Heart right ventricle (tissue), 16 donors: ENCODE measurements around the gene E2F4. TPM values are rescaled to one million over a fixed set of nuclear protein-coding genes. Genes with fewer than 3 reads are reported as not detected.

Experiments
- ATAC-seq, 8 donors: fragments of 200-7000 bp; cut with Tn5 transposase; one replicate each; pipeline ENCODE4 v1.9.1; 2020; ENCODE audit warnings: mild to moderate bottlenecking in 8 of 8, moderate library complexity in 8 of 8, moderate number of reproducible peaks in 1 of 8
- DNase-seq, 2 donors: peaks; one replicate each; pipeline ENCODE4 v3.0.0-alpha.2; 2020
- H3K27ac ChIP-seq, 10 donors: fragments of 200-600 bp; sonication (generic) in 2 of 10; one replicate each; pipeline versions ENCODE4 v1.5.0 to v1.8.0; 2020 to 2022; ENCODE audit warnings: mild to moderate bottlenecking in 3 of 10
- H3K27me3 ChIP-seq, 7 donors: fragments of 200-600 bp; one replicate each; pipeline ENCODE4 v1.8.0; 2021 to 2022; ENCODE audit warnings: mild to moderate bottlenecking in 2 of 7
- H3K36me3 ChIP-seq, 9 donors: fragments of 200-600 bp; sonication (generic) in 1 of 9; one replicate each; pipeline versions ENCODE4 v1.5.0 to v1.8.0; 2020 to 2022; ENCODE audit warnings: mild to moderate bottlenecking in 2 of 9
- H3K4me1 ChIP-seq, 9 donors: fragments of 200-600 bp; sonication (generic) in 1 of 9; one replicate each; pipeline versions ENCODE4 v1.5.0 to v1.8.0; 2020 to 2022; ENCODE audit warnings: mild to moderate bottlenecking in 4 of 9
- H3K4me3 ChIP-seq, 10 donors: fragments of 200-600 bp; sonication (generic) in 2 of 10; one replicate each; pipeline versions ENCODE4 v1.5.0 to v1.8.0; 2020 to 2022; ENCODE audit warnings: mild to moderate bottlenecking in 7 of 10, moderate library complexity in 2 of 10
- H3K9me3 ChIP-seq, 11 donors: fragments of 200-600 bp in 10 of 11; sonication (generic) in 2 of 11; one replicate each; pipeline versions ENCODE4 v1.5.0 to v1.8.0; 2013 to 2022; ENCODE audit warnings: mild to moderate bottlenecking in 2 of 11, control low read depth in 1 of 11, moderate library complexity in 1 of 11
- CTCF ChIP-seq, 9 donors: fragments of 200-600 bp; sonication (generic) in 2 of 9; IDR thresholded peaks; one replicate each; pipeline versions ENCODE4 v1.5.0 to v1.8.0; 2021 to 2022; ENCODE audit warnings: antibody characterized with exemption in 9 of 9, mild to moderate bottlenecking in 5 of 9, moderate library complexity in 1 of 9
- WGBS, 2 donors: extraction: QIAGEN DNeasy Blood & Tissue Kit; methylation state at CpG; one replicate each; pipeline ENCODE4 v1.1.7; 2013; ENCODE audit warnings: inconsistent platforms in 1 of 2; 5-methylcytosine and 5-hydroxymethylcytosine counted together
- intact Hi-C, 10 donors: fragments of 100-400 bp; cut with DNase I; formaldehyde crosslinking; loops; one replicate each; pipeline versions ENCODE4 v1.11.1 to v1.14.2; 2022
- polyA plus RNA-seq, 2 donors: library from polyadenylated mRNA; stranded (reverse); fragments of 200-250 nt; gene quantifications; one replicate each; pipeline ENCODE4 v1.2.3, GENCODE V29; 2013
- total RNA-seq, 10 donors: library from RNA; stranded (reverse); fragmentation: NEBNext Ultra II Directional in 3 of 10; extraction: Animal tissue kit (Norgen Biotek cat#: 25700) in 3 of 10; gene quantifications; one replicate each; pipeline versions ENCODE4 v1.2.1 to v1.2.4, GENCODE V29; 2021 to 2023
- donor health status: Arrhythmogenic right ventricular cardiomyopathy.
- donor health status: ischemic (EF 13 %, LVEDD 7.1; RV severe dilation, severe dysfunction).
- donor health status: healthy with polysubstance abuse.
- donor health status: DM: no; HTN: yes; CAD: no.
- donor health status: DM: no; HTN: no; CAD: no.
- donor health status: ischemic (EF 25% LVEDD 6.9; RV normal size, moderate dysfunction).
- donor health status: ischemic (EF 25% LVEDD 5.7; RV mildly dilated, moderate dysfunction).
- donor health status: healthy.
- donor health status: DM: yes; HTN: yes; CAD: no.
- donor health status: Ischemic cardiomyopathy.
- donor health status: ischemic (EF 35%, LVEDD 5.7; RV mildly dilated, moderate dysfunction).
- donor health status: nonischemic (EF 11% LVEDD 7.7; RV severe dilation, severe dysfunction).
- donor health status: DM: yes; HTN: yes; CAD: no.
- donor health status: PGD.
- donor health status: ischemic (EF 29% LVEDD 5.4; RV normal size, mild dysfunction).
- donor health status: nonischemic (EF 23%, LVEDD 6.1; RV moderate dilation, normal function).

Gene E2F4
- total and polyA plus RNA-seq, 12 donors: 21.9 to 45.6 (median 29.8) TPM

GRCh38 chr16:67193536-67193935 is 1.6 kb downstream of the E2F4 start:
- Histone ChIP-seq H3K27ac (peak overlapping the region in 4 of 10 donors; percentile 86 to 94 (median 90)), H3K27me3 (no peaks in the 10 kb centered on the region), H3K4me3 (peak overlapping the region in 8 of 10 donors; percentile 78 to 100 (median 88)), H3K36me3 (peaks cover 3 to 56% (median 44%) of the 10 kb centered on the region in 9 donors), H3K4me1 (peaks cover 18 to 66% (median 34%) of the 10 kb centered on the region in 9 donors), H3K9me3 (no peaks in the 10 kb centered on the region)
- intact Hi-C loops: loop anchor here in 3 of 10 donors (5.0 kb wide), 2 partner anchors 34 to 54 kb away; partner anchors contain the start of genes TMEM208 (in 2 of the 3), FHOD1 (in 1 of the 3) and SLC9A5 (in 1 of the 3)
- no peak for TF ChIP-seq CTCF (IDR thresholded peaks at IDR 0.05)
- ATAC-seq (no peak), DNase-seq (no peak)

- peaks cover 18 to 69% (median 40%) of the 10 kb centered on the region in 9 donors for H3K4me1 ChIP-seq
- no peak for TF ChIP-seq CTCF (IDR thresholded peaks at IDR 0.05)
- H3K36me3 ChIP-seq: peaks cover 3 to 63% (median 44%) of the 10 kb centered on the region in 9 donors
- H3K27me3 ChIP-seq: no peaks in the 10 kb centered on the region
- no peak overlapping the region for H3K27ac ChIP-seq
- ATAC-seq (no peak), DNase-seq (no peak)
- intact Hi-C loops: loop anchor here in 3 of 10 donors (5.0 kb wide), 2 partner anchors 33 to 53 kb away; partner anchors contain the start of genes TMEM208 (in 2 of the 3), FHOD1 (in 1 of the 3) and SLC9A5 (in 1 of the 3)
- H3K4me3 ChIP-seq: no peak overlapping the region
- WGBS, 2 donors: 95 to 96% methylated on average over 6 of the region's 6 CpGs
- no peaks in the 10 kb centered on the region for H3K9me3 ChIP-seq
Measured at GRCh38 chr16:67194260-67194659, 2.3 kb downstream of the E2F4 start.

- intact Hi-C loops: no loop called here
- DNase-seq (no peak), ATAC-seq (no peak)
- WGBS, 2 donors: 72 to 82% methylated on average over 5 of the region's 5 CpGs
- Histone ChIP-seq H3K27me3 (no peaks in the 10 kb centered on the region), H3K36me3 (peaks cover 3 to 77% (median 44%) of the 10 kb centered on the region in 9 donors), H3K4me3 (no peak overlapping the region), H3K4me1 (peaks cover 18 to 64% (median 39%) of the 10 kb centered on the region in 9 donors), H3K27ac (no peak overlapping the region), H3K9me3 (no peaks in the 10 kb centered on the region)
- TF ChIP-seq CTCF (IDR thresholded peaks at IDR 0.05): no peak
Measured at GRCh38 chr16:67195676-67196075, 3.7 kb downstream of the E2F4 start.

- no peak overlapping the region for H3K27ac ChIP-seq
- H3K36me3 ChIP-seq: peaks cover 3 to 86% (median 45%) of the 10 kb centered on the region in 9 donors
- H3K4me1 ChIP-seq: peaks cover 12 to 52% (median 27%) of the 10 kb centered on the region in 9 donors
- no peak for TF ChIP-seq CTCF (IDR thresholded peaks at IDR 0.05)
- 88 to 95% methylated on average over 1 of the region's 1 CpG for WGBS, 2 donors
- H3K27me3 ChIP-seq: no peaks in the 10 kb centered on the region
- no peak overlapping the region for H3K4me3 ChIP-seq
- intact Hi-C loops: no loop called here
- no peak for DNase-seq
- ATAC-seq: no peak
- H3K9me3 ChIP-seq: no peaks in the 10 kb centered on the region
Measured at GRCh38 chr16:67196881-67197280, 4.9 kb downstream of the E2F4 start.
